ENCODE measurements around the gene FLRT2.

The FLRT2 gene

DNA sequence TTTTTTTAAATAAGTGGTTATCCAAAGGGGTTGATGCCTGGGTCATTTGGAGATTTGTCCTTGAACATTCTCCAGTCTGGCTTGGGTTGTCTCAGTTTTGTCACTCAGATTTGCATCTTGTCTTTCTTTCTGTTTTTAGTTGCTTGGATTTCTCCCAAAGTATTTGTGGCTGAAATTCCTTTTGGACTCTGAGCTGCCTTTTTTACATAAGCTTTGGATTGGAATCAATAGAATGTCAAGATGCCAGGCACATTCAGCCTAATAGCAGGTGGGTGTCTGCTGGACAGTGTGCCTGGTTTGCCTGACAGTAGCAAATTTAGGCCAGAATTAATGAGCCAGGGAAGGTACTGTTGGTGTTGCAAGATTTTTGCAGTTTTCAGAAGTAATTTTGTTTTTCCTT is 50.0 kb downstream of the FLRT2 start:
- TF ChIP-seq, protein P1, sequence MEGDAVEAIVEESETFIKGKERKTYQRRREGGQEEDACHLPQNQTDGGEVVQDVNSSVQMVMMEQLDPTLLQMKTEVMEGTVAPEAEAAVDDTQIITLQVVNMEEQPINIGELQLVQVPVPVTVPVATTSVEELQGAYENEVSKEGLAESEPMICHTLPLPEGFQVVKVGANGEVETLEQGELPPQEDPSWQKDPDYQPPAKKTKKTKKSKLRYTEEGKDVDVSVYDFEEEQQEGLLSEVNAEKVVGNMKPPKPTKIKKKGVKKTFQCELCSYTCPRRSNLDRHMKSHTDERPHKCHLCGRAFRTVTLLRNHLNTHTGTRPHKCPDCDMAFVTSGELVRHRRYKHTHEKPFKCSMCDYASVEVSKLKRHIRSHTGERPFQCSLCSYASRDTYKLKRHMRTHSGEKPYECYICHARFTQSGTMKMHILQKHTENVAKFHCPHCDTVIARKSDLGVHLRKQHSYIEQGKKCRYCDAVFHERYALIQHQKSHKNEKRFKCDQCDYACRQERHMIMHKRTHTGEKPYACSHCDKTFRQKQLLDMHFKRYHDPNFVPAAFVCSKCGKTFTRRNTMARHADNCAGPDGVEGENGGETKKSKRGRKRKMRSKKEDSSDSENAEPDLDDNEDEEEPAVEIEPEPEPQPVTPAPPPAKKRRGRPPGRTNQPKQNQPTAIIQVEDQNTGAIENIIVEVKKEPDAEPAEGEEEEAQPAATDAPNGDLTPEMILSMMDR (conservative IDR thresholded peaks at IDR 0.05; ENCODE audit: low read depth), result no peak
- no peak overlapping the region for H3K27ac ChIP-seq
- CTCF ChIA-PET, result no interaction called here
- POLR2A ChIA-PET (ENCODE audit: low non-redundant PET), result no interaction called here
- no peak for DNase-seq (ENCODE audit: low spot score)

DNA sequence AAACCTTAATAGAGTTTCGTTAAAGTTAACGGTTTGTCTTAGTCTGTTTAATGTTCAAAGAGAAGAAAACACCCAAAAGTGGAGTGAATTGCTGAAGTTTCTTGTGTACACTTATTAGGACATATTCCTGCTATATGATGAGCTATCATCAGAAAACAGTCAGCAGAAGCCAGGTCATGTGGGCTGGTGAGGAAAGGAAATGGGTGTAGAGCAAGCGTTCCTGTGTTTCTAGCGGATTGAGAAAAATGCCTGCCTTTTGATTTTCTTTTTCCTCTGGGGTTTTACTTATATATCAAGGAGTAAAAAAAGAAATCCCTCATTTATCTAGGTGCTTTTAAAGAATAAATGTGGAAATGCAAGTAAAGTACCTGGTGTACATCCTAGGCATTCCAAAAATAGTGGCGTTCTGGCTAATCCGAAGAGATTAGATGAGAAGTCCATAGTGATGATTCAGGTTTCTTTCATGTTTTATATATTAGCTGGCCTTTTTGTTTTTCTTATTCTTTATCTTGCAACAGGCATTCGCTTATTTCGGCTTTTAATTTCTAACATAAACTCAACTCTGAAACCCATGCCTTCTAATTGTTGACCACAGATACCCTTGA is 50.7 kb downstream of the FLRT2 start:
- POLR2A ChIA-PET (ENCODE audit: low non-redundant PET), result no interaction called here
- CTCF ChIA-PET, result no interaction called here
- H3K27ac ChIP-seq, result no peak overlapping the region
- TF ChIP-seq, protein P1 (conservative IDR thresholded peaks at IDR 0.05; ENCODE audit: low read depth), result no peak
- no peak for DNase-seq (ENCODE audit: low spot score)

DNA sequence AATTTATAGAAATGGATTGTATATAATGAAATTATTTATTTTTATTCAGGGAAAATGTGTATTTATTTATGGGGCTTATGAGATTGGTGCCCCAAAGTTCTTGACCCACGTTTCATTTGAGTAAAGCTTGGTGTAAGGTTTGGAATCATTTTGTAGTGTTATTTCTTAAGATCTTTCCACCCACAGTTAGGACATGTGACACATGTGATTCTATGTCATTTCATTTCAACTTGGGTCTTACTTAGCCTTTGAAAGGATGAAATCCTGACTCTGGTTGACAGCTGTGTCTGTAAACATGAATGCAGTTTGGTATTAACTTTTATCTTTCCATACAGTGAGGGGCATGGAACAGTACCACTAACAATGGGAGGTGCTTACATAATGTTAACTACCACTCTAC is 51.7 kb downstream of the FLRT2 start:
- ChIA-PET CTCF (no interaction called here), POLR2A (ENCODE audit: low non-redundant PET) (no interaction called here)
- no peak for DNase-seq (ENCODE audit: low spot score)
- TF ChIP-seq, protein P1 (conservative IDR thresholded peaks at IDR 0.05; ENCODE audit: low read depth), result no peak
- H3K27ac ChIP-seq, result no peak overlapping the region

DNA sequence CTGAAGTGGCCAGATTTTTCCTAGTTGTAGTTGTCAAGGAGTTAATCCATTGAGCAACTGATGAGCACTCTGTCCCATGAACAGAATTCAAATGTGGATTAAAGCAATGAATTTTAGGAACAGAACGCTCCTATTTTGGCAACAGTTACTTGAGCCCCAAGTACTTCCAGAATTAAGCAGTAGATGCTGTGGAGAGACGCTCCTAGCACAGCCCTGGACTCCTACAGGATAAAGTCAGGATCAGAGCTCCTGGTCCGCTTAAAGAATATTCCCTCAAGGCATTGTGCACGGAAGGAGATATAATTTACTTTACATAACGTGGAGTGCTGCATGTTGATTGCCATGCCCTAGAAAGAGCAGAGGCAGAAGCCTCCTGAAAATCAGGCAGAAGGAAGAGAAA is 53.4 kb downstream of the FLRT2 start:
- POLR2A ChIA-PET (ENCODE audit: low non-redundant PET), result no interaction called here
- TF ChIP-seq, protein P1 (conservative IDR thresholded peaks at IDR 0.05; ENCODE audit: low read depth), result no peak
- no peak overlapping the region for H3K27ac ChIP-seq
- DNase-seq (ENCODE audit: low spot score), result no peak
- CTCF ChIA-PET, result interaction anchor here (0.6 kb wide), 2 partner anchors 124 to 316 kb away, joined by 3 read pairs; no protein-coding TSS in a partner anchor

DNA sequence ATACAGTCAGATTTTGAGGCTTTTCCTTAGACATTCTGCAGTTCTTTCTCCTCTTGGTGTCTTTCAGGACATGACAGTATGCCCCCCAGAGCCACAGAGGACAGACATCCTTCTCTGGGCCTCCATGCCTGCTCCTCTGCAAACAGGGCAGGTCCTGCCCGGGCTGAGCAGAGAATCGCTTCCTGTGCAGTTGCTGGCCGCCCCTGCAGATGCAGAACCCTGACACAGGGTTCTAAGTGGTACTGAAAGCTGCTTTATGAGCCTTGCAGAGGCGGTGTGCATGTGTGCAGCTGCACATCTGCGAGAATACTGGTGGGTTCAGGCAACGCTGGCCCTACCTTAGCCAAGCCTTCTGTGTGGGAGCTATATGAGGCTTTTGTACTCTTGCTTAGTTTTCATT is 54.5 kb downstream of the FLRT2 start:
- no peak for DNase-seq (ENCODE audit: low spot score)
- TF ChIP-seq, protein P1 (conservative IDR thresholded peaks at IDR 0.05; ENCODE audit: low read depth), result no peak
- ChIA-PET CTCF (no interaction called here), POLR2A (ENCODE audit: low non-redundant PET) (no interaction called here)
- 0 out of 2 replicates have a peak overlapping the region, but pooled peaks have one; percentile 20 for H3K27ac ChIP-seq

DNA sequence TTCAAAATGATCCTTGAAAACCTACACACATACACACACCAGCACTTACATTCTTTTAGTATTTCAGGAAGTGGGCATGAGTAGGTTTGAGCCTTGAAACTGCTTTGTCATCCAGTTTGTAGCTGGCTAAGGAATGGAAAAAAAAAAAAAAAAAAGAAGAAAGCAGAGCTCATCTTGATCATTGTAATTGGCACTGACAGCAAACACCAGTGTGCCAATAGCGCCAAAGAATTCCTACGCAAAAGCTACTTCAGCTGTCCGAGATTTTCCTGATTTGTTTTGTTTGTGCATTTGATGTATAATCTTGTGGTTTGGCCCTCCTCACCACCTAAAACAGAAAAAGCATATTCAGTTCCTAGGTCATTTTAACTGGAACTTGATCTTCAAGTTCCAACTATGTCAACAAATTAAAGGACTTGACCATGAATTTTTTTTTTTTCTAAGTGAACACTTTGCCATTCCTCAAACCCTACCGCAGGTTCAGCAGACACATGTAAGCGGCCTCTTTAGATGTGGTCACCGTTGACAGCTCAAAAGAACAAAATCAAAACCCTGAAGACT is 57.3 kb downstream of the FLRT2 start:
- POLR2A ChIA-PET (ENCODE audit: low non-redundant PET), result no interaction called here
- TF ChIP-seq, protein P1 (conservative IDR thresholded peaks at IDR 0.05; ENCODE audit: low read depth), result no peak
- H3K27ac ChIP-seq, result no peak overlapping the region
- CTCF ChIA-PET, result interaction anchor here (0.6 to 1.0 kb wide), 2 partner anchors 25 to 51 kb away, joined by 4 read pairs; no protein-coding TSS in a partner anchor
- no peak for DNase-seq (ENCODE audit: low spot score)
